ENCODE data around the gene RAET1G. TPM values are rescaled to one million over a fixed set of nuclear protein-coding genes. Genes with fewer than 3 reads are reported as not detected.

RAET1G gene
- total RNA-seq, 1 experiment from 2014 or later: not detected

DNA sequence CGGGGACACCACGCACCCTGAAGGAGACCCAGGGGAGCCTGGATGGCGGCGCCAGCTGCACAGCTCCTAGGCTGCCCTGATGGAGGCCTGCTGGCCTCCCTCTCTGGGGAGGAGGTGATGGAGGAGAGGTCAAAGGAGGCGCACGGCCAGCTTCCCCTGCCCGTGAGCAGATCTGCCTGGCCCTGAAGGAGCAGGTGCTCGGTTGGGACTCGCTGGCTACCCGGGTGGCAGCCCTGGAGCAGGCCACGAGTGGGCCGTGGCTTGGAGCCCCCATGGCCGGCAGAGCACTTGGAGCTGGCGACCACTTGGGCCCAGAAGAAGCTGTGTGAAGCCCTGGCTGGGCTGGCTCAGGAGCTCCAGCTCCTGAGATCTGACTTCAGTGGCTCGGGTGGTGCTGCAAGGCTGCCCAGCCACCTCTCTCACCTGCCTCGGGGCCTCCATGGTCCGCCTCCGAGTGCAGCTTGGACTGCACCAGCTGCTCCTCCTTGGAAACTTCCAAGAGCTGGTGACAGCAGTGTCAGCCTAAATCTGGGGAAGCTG is 17.5 kb downstream of the RAET1G start:
- H3K4me3 Mint-ChIP-seq (ENCODE audit: unreplicated experiment): no peak overlapping the region
- Histone ChIP-seq H3K36me3 (ENCODE audit: control insufficient read depth, insufficient read depth, low read length) (no peaks in the 10 kb centered on the region), H3K4me3 (ENCODE audit: low read depth, low read length) (no peak overlapping the region), H3K9me3 (no peaks in the 10 kb centered on the region; the same call in 1 of the 2 replicates), H3K27me3 (replicated peaks; ENCODE audit: control insufficient read depth, insufficient read depth, low read length) (no peaks in the 10 kb centered on the region), H3K4me1 (no peaks in the 10 kb centered on the region)
- intact Hi-C loops (cut with micrococcal nuclease; ENCODE audit: unreplicated experiment): no loop called here
- no peak for DNase-seq
- TF ChIP-seq, protein P1, sequence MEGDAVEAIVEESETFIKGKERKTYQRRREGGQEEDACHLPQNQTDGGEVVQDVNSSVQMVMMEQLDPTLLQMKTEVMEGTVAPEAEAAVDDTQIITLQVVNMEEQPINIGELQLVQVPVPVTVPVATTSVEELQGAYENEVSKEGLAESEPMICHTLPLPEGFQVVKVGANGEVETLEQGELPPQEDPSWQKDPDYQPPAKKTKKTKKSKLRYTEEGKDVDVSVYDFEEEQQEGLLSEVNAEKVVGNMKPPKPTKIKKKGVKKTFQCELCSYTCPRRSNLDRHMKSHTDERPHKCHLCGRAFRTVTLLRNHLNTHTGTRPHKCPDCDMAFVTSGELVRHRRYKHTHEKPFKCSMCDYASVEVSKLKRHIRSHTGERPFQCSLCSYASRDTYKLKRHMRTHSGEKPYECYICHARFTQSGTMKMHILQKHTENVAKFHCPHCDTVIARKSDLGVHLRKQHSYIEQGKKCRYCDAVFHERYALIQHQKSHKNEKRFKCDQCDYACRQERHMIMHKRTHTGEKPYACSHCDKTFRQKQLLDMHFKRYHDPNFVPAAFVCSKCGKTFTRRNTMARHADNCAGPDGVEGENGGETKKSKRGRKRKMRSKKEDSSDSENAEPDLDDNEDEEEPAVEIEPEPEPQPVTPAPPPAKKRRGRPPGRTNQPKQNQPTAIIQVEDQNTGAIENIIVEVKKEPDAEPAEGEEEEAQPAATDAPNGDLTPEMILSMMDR (IDR thresholded peaks at IDR 0.05; ENCODE audit: insufficient read depth in 1 of 2, low read depth in 1 of 2, low read length in 1 of 2, severe bottlenecking in 1 of 2, unreplicated experiment in 1 of 2): no peak
- POLR2A ChIA-PET: no interaction called here
- CTCF ChIA-PET: no interaction called here
- peaks cover 5% of the 10 kb centered on the region for H3K27me3 Mint-ChIP-seq (ENCODE audit: insufficient read depth, unreplicated experiment)
- H3K4me1 Mint-ChIP-seq (ENCODE audit: low read depth, unreplicated experiment): no peaks in the 10 kb centered on the region
- no peaks in the 10 kb centered on the region for H3K36me3 Mint-ChIP-seq (ENCODE audit: insufficient read depth, unreplicated experiment)
- no TSS peak for BruUV-seq (replicated peaks)
- peaks cover 17% of the 10 kb centered on the region for H3K9me3 Mint-ChIP-seq (ENCODE audit: unreplicated experiment)
- no peak overlapping the region for H3K27ac Mint-ChIP-seq (ENCODE audit: unreplicated experiment)

DNA sequence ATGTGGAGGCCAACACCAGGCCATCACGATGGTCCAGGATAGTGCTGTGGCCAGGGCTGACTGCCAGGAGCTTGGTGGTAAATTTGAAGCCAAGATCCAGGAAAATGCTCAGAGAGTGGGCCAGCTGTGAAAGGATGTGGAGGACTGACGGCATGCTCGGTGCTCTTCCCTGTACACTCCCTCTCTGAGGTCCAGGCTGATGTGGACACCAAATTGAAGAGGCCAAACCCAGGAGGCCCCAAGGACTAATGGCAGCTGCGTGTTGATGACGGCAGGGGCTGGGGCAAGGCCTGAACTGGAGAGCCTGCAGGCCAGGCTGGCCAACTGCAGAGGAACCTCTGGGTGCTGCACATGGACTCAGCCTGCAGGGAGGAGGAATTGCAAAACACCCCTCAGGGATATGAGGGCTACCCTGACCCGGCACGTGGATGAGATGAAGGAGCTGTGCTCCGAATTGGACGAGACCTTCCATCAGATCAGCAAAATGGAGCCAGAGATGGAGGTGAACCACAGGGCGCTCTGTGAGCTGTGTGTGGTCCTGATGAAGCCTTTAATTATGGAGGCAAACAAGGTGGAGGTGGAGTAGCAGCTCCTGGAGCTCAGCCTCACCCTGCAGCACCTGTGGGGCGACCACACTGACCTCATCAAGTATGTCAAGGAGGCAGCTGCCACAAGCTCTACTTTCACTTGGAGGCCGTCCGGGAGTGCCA is 18.1 kb downstream of the RAET1G start:
- Mint-ChIP-seq H3K27ac (ENCODE audit: unreplicated experiment) (no peak overlapping the region), H3K36me3 (ENCODE audit: insufficient read depth, unreplicated experiment) (no peaks in the 10 kb centered on the region), H3K27me3 (ENCODE audit: insufficient read depth, unreplicated experiment) (peaks cover 5% of the 10 kb centered on the region), H3K4me3 (ENCODE audit: unreplicated experiment) (no peak overlapping the region), H3K4me1 (ENCODE audit: low read depth, unreplicated experiment) (no peaks in the 10 kb centered on the region), H3K9me3 (ENCODE audit: unreplicated experiment) (peaks cover 17% of the 10 kb centered on the region)
- Histone ChIP-seq H3K4me3 (ENCODE audit: low read depth, low read length) (no peak overlapping the region), H3K36me3 (ENCODE audit: control insufficient read depth, insufficient read depth, low read length) (no peaks in the 10 kb centered on the region), H3K27me3 (replicated peaks; ENCODE audit: control insufficient read depth, insufficient read depth, low read length) (no peaks in the 10 kb centered on the region), H3K9me3 (no peaks in the 10 kb centered on the region; the same call in 1 of the 2 replicates), H3K4me1 (no peaks in the 10 kb centered on the region)
- intact Hi-C loops (cut with micrococcal nuclease; ENCODE audit: unreplicated experiment): no loop called here
- ChIA-PET POLR2A (no interaction called here), CTCF (interaction anchor here (0.6 to 0.7 kb wide), 2 partner anchors 66 to 71 kb away, joined by 3 read pairs; no protein-coding TSS in a partner anchor)
- TF ChIP-seq, protein P1 (IDR thresholded peaks at IDR 0.05; ENCODE audit: insufficient read depth in 1 of 2, low read depth in 1 of 2, low read length in 1 of 2, severe bottlenecking in 1 of 2, unreplicated experiment in 1 of 2): no peak
- DNase-seq: no peak
- no TSS peak for BruUV-seq (replicated peaks)

DNA sequence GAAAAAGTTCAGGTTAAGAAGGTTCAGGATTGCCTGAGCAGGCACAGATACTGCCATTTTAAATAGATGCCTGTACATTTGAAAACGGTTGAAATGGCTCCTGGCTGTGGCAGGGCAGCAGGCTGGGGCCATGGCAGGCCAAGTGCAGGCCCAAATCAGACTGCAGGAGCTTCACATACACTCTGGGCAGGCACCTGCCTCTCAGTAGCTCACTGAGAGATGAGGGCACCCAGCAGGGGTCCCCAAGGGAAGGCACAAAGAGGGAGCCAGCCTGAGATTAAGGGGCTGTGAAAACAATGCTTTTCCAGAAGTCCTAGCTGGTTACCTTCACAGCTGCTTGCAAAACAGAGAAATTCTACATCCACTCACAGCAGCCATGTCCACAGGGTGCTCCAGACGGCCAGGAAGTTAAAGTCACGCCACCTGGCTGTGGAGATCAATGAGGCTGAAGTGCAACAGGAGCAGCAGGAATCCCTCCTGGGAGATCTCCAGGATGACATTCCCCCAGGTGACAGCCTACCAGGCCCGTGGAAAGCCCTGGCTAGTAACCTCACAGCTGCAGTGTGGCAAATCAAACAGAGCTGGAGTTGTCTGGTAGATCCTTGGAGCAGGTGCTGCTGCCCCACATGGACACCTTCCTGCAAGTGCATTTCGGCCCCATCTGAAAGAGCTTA is 18.8 kb downstream of the RAET1G start:
- CTCF ChIA-PET: interaction anchor here (0.6 to 0.7 kb wide), 2 partner anchors 65 to 70 kb away, joined by 3 read pairs; no protein-coding TSS in a partner anchor
- intact Hi-C loops (cut with micrococcal nuclease; ENCODE audit: unreplicated experiment): no loop called here
- BruUV-seq (replicated peaks): no TSS peak

More for the DNA sequence above, 18.8 kb downstream of the RAET1G start:
- Histone ChIP-seq H3K36me3 (ENCODE audit: control insufficient read depth, insufficient read depth, low read length) (no peaks in the 10 kb centered on the region), H3K4me3 (ENCODE audit: low read depth, low read length) (no peak overlapping the region), H3K4me1 (no peaks in the 10 kb centered on the region), H3K27me3 (replicated peaks; ENCODE audit: control insufficient read depth, insufficient read depth, low read length) (no peaks in the 10 kb centered on the region), H3K9me3 (no peaks in the 10 kb centered on the region; the same call in 1 of the 2 replicates)
- TF ChIP-seq, protein P1 (IDR thresholded peaks at IDR 0.05; ENCODE audit: insufficient read depth in 1 of 2, low read depth in 1 of 2, low read length in 1 of 2, severe bottlenecking in 1 of 2, unreplicated experiment in 1 of 2): no peak
- peaks cover 7% of the 10 kb centered on the region for H3K27me3 Mint-ChIP-seq (ENCODE audit: insufficient read depth, unreplicated experiment)
- H3K4me3 Mint-ChIP-seq (ENCODE audit: unreplicated experiment): no peak overlapping the region
- H3K4me1 Mint-ChIP-seq (ENCODE audit: low read depth, unreplicated experiment): no peaks in the 10 kb centered on the region
- POLR2A ChIA-PET: no interaction called here
- peak in 1 of 2 experiments; percentile 18 for DNase-seq
- H3K27ac Mint-ChIP-seq (ENCODE audit: unreplicated experiment): no peak overlapping the region
- peaks cover 17% of the 10 kb centered on the region for H3K9me3 Mint-ChIP-seq (ENCODE audit: unreplicated experiment)
- H3K36me3 Mint-ChIP-seq (ENCODE audit: insufficient read depth, unreplicated experiment): no peaks in the 10 kb centered on the region
